ENCODE results near the gene KAZALD1. TPM values are rescaled to one million over a fixed set of nuclear protein-coding genes. Genes with fewer than 3 reads are reported as not detected.

KAZALD1 gene
- total and polyA plus RNA-seq, 4 donors: 12.4 to 20.7 (median 15.3) TPM

GRCh38 chr10:101028446-101029337 is 33.1 kb upstream of the KAZALD1 start:
- H3K4me3 ChIP-seq (ENCODE audit: low read length in 2 of 2): no peak overlapping the region
- 79 to 88% methylated on average over 5 to 7 of the region's 7 CpGs for WGBS, 2 donors
- DNase-seq (no peak), ATAC-seq (ENCODE audit: low FRiP score) (no peak)
- H3K9me3 ChIP-seq (ENCODE audit: control insufficient read depth, low read length): no peaks in the 10 kb centered on the region
- H3K4me1 ChIP-seq (ENCODE audit: control insufficient read depth in 1 of 2, insufficient read depth in 2 of 2, low read length in 2 of 2): no peaks in the 10 kb centered on the region
- H3K27ac ChIP-seq (ENCODE audit: low read depth in 1 of 2, low read length in 2 of 2): no peak overlapping the region
- no peaks in the 10 kb centered on the region for H3K27me3 ChIP-seq (ENCODE audit: control insufficient read depth in 1 of 2, insufficient read depth in 2 of 2, low read length in 1 of 2)
- intact Hi-C loops (cut with DNase I): no loop called here
- H3K36me3 ChIP-seq (ENCODE audit: control insufficient read depth in 1 of 2, insufficient read depth in 2 of 2, low read length in 1 of 2): no peaks in the 10 kb centered on the region

DNA sequence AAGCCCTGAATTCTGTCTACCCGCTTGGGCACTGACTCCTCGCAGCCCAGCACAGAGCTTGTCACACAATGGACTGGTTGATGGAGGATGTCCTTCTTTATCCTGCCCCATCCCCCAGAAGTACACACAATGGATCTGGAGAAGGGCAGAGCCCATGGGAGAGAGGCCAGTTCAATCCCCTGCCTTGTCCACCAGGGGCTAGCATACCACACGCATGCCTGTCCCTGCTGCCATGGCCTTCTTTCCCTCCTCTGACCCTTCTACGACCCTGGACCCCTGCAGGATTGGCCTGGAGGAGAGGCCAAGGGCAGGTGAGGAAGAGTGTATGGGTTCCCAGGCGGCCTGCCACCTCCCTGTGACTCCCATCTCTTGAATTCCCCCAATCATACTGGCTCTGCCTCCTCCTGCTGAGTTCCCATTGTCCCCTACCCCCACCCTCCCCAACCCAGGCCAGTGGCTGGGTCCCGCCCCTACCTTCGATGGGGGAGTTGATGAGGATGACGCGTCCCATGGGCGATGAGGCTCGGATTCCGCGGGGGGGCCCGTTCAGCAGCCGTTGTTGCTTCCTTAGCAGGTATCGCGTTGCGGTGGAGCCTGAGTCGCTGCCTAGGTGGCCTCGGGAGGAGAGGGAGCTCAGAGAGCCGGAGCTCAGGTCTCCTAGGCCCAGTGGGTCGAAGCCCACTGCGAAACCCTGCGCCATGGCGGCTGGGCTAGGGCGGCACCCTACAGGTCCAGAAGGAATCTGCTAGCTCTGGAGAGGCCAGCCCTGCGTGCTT is 32.1 kb upstream of the KAZALD1 start:
- intact Hi-C loops (cut with DNase I): loop anchor here in 1 of 2 donors (5.0 kb wide), 3 partner anchors 32 to 117 kb away; partner anchors contain the start of genes LZTS2 and SLF2
- WGBS, 2 donors: 58 to 60% methylated on average over 27 of the region's 27 CpGs
- no peaks in the 10 kb centered on the region for H3K4me1 ChIP-seq (ENCODE audit: control insufficient read depth in 1 of 2, insufficient read depth in 2 of 2, low read length in 2 of 2)
- H3K36me3 ChIP-seq (ENCODE audit: control insufficient read depth in 1 of 2, insufficient read depth in 2 of 2, low read length in 1 of 2): no peaks in the 10 kb centered on the region
- no peaks in the 10 kb centered on the region for H3K9me3 ChIP-seq (ENCODE audit: control insufficient read depth, low read length)
- H3K27me3 ChIP-seq (ENCODE audit: control insufficient read depth in 1 of 2, insufficient read depth in 2 of 2, low read length in 1 of 2): no peaks in the 10 kb centered on the region
- no peak overlapping the region for H3K27ac ChIP-seq (ENCODE audit: low read depth in 1 of 2, low read length in 2 of 2)
- DNase-seq (no peak), ATAC-seq (ENCODE audit: low FRiP score) (no peak)
- H3K4me3 ChIP-seq (ENCODE audit: low read length in 2 of 2): no peak overlapping the region

- H3K4me1 ChIP-seq (ENCODE audit: control insufficient read depth in 1 of 2, insufficient read depth in 2 of 2, low read length in 2 of 2): no peaks in the 10 kb centered on the region
- H3K4me3 ChIP-seq (ENCODE audit: low read length in 2 of 2): no peak overlapping the region
- DNase-seq: no peak
- peaks cover 0 to 3% of the 10 kb centered on the region in 2 donors for H3K36me3 ChIP-seq (ENCODE audit: control insufficient read depth in 1 of 2, insufficient read depth in 2 of 2, low read length in 1 of 2)
- no peaks in the 10 kb centered on the region for H3K9me3 ChIP-seq (ENCODE audit: control insufficient read depth, low read length)
- intact Hi-C loops (cut with DNase I): loop anchor here in 1 of 2 donors (5.0 kb wide), 3 partner anchors 33 to 118 kb away; partner anchors contain the start of genes LZTS2 and SLF2
- WGBS, 2 donors: 9 to 10% methylated on average over 25 of the region's 25 CpGs
- no peaks in the 10 kb centered on the region for H3K27me3 ChIP-seq (ENCODE audit: control insufficient read depth in 1 of 2, insufficient read depth in 2 of 2, low read length in 1 of 2)
- no peak overlapping the region for H3K27ac ChIP-seq (ENCODE audit: low read depth in 1 of 2, low read length in 2 of 2)
- ATAC-seq (ENCODE audit: low FRiP score): no peak
Measured at GRCh38 chr10:101030496-101031127, 31.2 kb upstream of the KAZALD1 start.

DNA sequence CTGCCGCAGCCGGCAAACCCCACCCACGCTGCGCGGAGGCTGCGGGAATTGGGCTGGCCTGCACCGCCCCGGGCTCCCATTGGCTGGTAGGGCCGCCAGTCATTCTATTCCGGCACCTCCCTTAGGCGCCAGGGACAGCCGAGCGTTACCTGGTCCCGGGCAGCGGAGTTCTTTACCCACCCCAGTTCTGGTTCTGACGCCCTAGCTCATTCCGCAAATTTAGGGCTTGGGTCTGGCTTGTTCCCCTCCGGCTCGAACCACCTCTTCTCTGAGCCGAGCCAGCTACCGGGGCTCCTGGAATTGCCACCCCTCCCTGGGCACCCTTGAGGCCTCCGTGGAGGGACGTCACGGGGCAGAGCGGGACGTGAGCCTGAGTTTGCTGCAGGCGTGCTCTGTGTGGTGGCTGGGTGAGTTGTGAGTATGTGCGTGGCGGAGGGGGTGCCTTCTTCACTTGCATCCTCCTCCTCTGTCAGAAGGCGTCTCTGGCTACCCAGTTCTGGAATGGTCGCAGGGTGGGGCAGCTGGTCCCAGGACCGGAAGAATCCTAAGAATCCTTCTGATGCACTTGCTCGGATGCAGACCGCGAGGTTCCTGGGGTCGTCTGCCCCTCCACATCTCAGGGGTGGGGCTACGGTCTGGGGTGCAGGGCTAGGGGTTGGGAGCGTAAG is 30.5 kb upstream of the KAZALD1 start, which contains the start of the genes PDZD7 and SFXN3:
PDZD7 (minus strand) TSS at position 2 of the 668 bp plus-strand sequence. CDS start 910 bp downstream, outside the sequence.
SFXN3 (plus strand) TSS at position 107 of the 668 bp plus-strand sequence. CDS start 3,461 bp downstream, outside the sequence.
- Histone ChIP-seq H3K27me3 (ENCODE audit: control insufficient read depth in 1 of 2, insufficient read depth in 2 of 2, low read length in 1 of 2) (no peaks in the 10 kb centered on the region), H3K4me3 (ENCODE audit: low read length in 2 of 2) (peak within 1 kb of the TSS; percentile 20 to 60), H3K9me3 (ENCODE audit: control insufficient read depth, low read length) (no peaks in the 10 kb centered on the region), H3K27ac (ENCODE audit: low read depth in 1 of 2, low read length in 2 of 2) (peak within 1 kb of the TSS; percentile 57 to 86), H3K4me1 (ENCODE audit: control insufficient read depth in 1 of 2, insufficient read depth in 2 of 2, low read length in 2 of 2) (no peaks in the 10 kb centered on the region), H3K36me3 (ENCODE audit: control insufficient read depth in 1 of 2, insufficient read depth in 2 of 2, low read length in 1 of 2) (peaks cover 0 to 6% of the 10 kb centered on the region in 2 donors)
- intact Hi-C loops (cut with DNase I): loop anchor here in 1 of 2 donors (5.0 kb wide), 3 partner anchors 34 to 119 kb away; partner anchors contain the start of genes LZTS2 and SLF2
- DNase-seq: peak; percentile 98 to 99
- peak; percentile 93 for ATAC-seq (ENCODE audit: low FRiP score)
- WGBS, 2 donors: 0 to 1% methylated on average over 38 of the region's 38 CpGs

DNA sequence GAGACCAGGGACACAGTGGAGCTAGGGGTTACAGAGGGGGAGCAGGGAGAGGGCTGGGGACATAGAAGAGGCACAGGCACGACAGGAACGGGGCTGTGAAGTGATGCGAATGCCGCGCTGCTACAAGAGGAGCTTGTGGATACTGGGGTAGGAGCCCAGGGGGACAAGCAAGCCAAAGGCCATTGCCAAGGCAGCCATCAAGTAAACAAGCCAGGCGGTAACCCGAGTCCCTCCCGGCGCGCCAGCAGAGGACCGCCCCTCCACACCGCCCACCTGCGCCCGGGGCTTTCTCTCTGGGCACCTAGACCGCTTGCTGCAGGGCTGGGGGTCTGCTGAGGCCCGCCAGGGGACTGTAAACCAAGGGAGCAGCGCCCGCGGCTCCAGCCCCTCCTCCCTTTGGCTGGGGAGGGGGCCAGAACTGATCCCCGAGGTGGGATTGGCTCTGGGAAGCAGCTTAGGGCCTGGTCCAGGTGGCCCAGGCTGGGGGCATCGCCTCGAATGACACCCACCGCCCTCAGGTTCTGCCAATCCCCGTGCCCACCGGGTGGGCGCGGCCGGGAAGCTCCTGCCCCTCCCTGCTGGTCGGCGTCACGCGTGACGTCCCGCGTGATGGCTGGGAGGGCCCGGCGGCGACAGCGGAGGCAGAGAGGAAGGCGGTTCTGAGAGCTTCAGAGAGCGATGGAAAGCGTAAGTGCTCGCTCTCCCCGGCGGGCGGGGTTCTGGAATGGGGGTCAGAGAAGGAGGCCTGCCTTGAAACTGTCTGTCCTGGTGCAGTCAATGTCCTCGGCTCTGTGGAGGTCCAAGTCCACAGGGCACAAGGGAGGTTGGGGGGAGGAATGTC is 29.8 kb upstream of the KAZALD1 start:
- no peaks in the 10 kb centered on the region for H3K27me3 ChIP-seq (ENCODE audit: control insufficient read depth in 1 of 2, insufficient read depth in 2 of 2, low read length in 1 of 2)

GRCh38 chr10:101032637-101033224 is 29.1 kb upstream of the KAZALD1 start:
- intact Hi-C loops (cut with DNase I): loop anchor here in 1 of 2 donors (5.0 kb wide), 3 partner anchors 35 to 120 kb away; partner anchors contain the start of genes LZTS2 and SLF2
- 0 to 1% methylated on average over 6 of the region's 6 CpGs for WGBS, 2 donors
- no peaks in the 10 kb centered on the region for H3K27me3 ChIP-seq (ENCODE audit: control insufficient read depth in 1 of 2, insufficient read depth in 2 of 2, low read length in 1 of 2)
- H3K27ac ChIP-seq (ENCODE audit: low read depth in 1 of 2, low read length in 2 of 2): peak overlapping the region; percentile 57 to 86
- ATAC-seq (ENCODE audit: low FRiP score) (peak; percentile 64), DNase-seq (peak in 1 of 2 donors; percentile 85)
- no peaks in the 10 kb centered on the region for H3K9me3 ChIP-seq (ENCODE audit: control insufficient read depth, low read length)
- peak overlapping the region; percentile 20 to 60 for H3K4me3 ChIP-seq (ENCODE audit: low read length in 2 of 2)
- no peaks in the 10 kb centered on the region for H3K4me1 ChIP-seq (ENCODE audit: control insufficient read depth in 1 of 2, insufficient read depth in 2 of 2, low read length in 2 of 2)
- peaks cover 4 to 11% of the 10 kb centered on the region in 2 donors for H3K36me3 ChIP-seq (ENCODE audit: control insufficient read depth in 1 of 2, insufficient read depth in 2 of 2, low read length in 1 of 2)

More for the DNA sequence above, 29.8 kb upstream of the KAZALD1 start:
- intact Hi-C loops (cut with DNase I): loop anchor here in 1 of 2 donors (5.0 kb wide), 3 partner anchors 35 to 120 kb away; partner anchors contain the start of genes LZTS2 and SLF2
- ATAC-seq (ENCODE audit: low FRiP score) (peak; percentile 89), DNase-seq (peak; percentile 94 to 95)
- WGBS, 2 donors: 0% methylated on average over 39 to 47 of the region's 47 CpGs
- H3K9me3 ChIP-seq (ENCODE audit: control insufficient read depth, low read length): no peaks in the 10 kb centered on the region
- peak overlapping the region; percentile 20 to 60 for H3K4me3 ChIP-seq (ENCODE audit: low read length in 2 of 2)
- peaks cover 0 to 9% of the 10 kb centered on the region in 2 donors for H3K36me3 ChIP-seq (ENCODE audit: control insufficient read depth in 1 of 2, insufficient read depth in 2 of 2, low read length in 1 of 2)
- peak overlapping the region; percentile 57 to 86 for H3K27ac ChIP-seq (ENCODE audit: low read depth in 1 of 2, low read length in 2 of 2)
- no peaks in the 10 kb centered on the region for H3K4me1 ChIP-seq (ENCODE audit: control insufficient read depth in 1 of 2, insufficient read depth in 2 of 2, low read length in 2 of 2)

- intact Hi-C loops (cut with DNase I): loop anchor here in 1 of 2 donors (5.0 kb wide), 3 partner anchors 34 to 121 kb away; partner anchors contain the start of genes LZTS2 and SLF2
- Histone ChIP-seq H3K27ac (ENCODE audit: low read depth in 1 of 2, low read length in 2 of 2) (no peak overlapping the region), H3K36me3 (ENCODE audit: control insufficient read depth in 1 of 2, insufficient read depth in 2 of 2, low read length in 1 of 2) (peaks cover 4 to 11% of the 10 kb centered on the region in 2 donors), H3K27me3 (ENCODE audit: control insufficient read depth in 1 of 2, insufficient read depth in 2 of 2, low read length in 1 of 2) (no peaks in the 10 kb centered on the region), H3K4me1 (ENCODE audit: control insufficient read depth in 1 of 2, insufficient read depth in 2 of 2, low read length in 2 of 2) (no peaks in the 10 kb centered on the region), H3K4me3 (ENCODE audit: low read length in 2 of 2) (peak overlapping the region in 1 of 2 donors; percentile 60), H3K9me3 (ENCODE audit: control insufficient read depth, low read length) (no peaks in the 10 kb centered on the region)
- DNase-seq: no peak
- ATAC-seq (ENCODE audit: low FRiP score): no peak
- 49 to 52% methylated on average over 3 of the region's 3 CpGs for WGBS, 2 donors
Measured at GRCh38 chr10:101033276-101033675, 28.5 kb upstream of the KAZALD1 start.

Data from aorta (tissue), 5 donors.